HL-60 (cell line): ENCODE data around the gene CCDC144A.
A peak's percentile ranks its signal among the peaks of the same experiment; 100 is the strongest.
"Not testable (repeated sequence)": the region's sequence is repeated elsewhere in the genome, so short reads cannot be mapped to it uniquely, and the experiment has no call there.

Experiments used
- DNase-seq, 2 experiments: peaks; one replicate each; pipeline ENCODE4 v3.0.0-alpha.2; 2010 to 2020; ENCODE audit warnings: low read depth in 1 of 2, low spot score in 1 of 2
- H3K27ac ChIP-seq: fragments of 250-450 bp; sonication (Bioruptor Pico); replicated peaks from 2 replicates; pipeline ENCODE4 v1.5.1; 2020; ENCODE audit warnings: mild to moderate bottlenecking, moderate library complexity
- H3K27me3 ChIP-seq: fragments of 250-450 bp; sonication (Bioruptor Pico); 2 replicates; pipeline ENCODE4 v1.5.1; 2021; ENCODE audit warnings: mild to moderate bottlenecking, moderate library complexity; ENCODE audit not compliant: insufficient read depth, poor library complexity, severe bottlenecking
- H3K4me3 ChIP-seq: replicated peaks from 2 replicates; pipeline ENCODE4 v1.5.1; 2011; ENCODE audit warnings: mild to moderate bottlenecking, control low read depth, low read length; ENCODE audit not compliant: insufficient read depth
- GABPA ChIP-seq: IDR thresholded peaks from 2 replicates; pipeline ENCODE4 v1.6.1; 2012; ENCODE audit warnings: low read depth
- POLR2AphosphoS5 ChIP-seq: IDR thresholded peaks from 2 replicates; pipeline ENCODE4 v1.6.1; 2012; ENCODE audit warnings: low read depth
- SPI1 ChIP-seq: IDR thresholded peaks from 2 replicates; pipeline ENCODE4 v1.6.1; 2012; ENCODE audit warnings: low read depth, mild to moderate bottlenecking, borderline replicate concordance
- TF ChIP-seq, protein P1 (sequence below): IDR thresholded peaks from 2 replicates; pipeline ENCODE4 v1.6.1; 2012; ENCODE audit warnings: low read depth; ENCODE audit not compliant: insufficient replicate concordance
- TF ChIP-seq, protein P2 (sequence below): IDR thresholded peaks from one replicate; pipeline ENCODE4 v1.5.1; 2011; ENCODE audit warnings: low read length, control low read depth, inconsistent platforms; ENCODE audit not compliant: insufficient read depth

CCDC144A gene

DNA sequence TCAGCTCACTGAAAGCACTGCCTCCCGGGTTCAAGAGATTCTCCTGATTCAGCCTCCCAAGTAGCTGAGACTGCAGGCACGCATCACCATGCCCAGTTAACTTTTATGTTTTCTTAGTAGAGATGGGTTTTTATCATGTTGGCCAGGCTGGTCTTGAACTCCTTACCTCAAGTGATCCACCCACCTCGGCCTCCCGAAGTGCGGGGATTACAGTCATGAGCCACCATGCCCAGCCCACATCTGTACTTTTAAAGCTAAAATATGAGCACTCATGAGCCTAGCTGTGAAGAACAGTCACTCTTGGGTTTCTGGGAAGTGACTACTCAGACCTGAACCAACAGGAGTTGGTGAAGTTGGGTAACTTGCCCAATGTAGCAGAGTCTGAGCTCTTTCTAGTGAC lies 120.2 kb downstream of the CCDC144A start:
- not testable (repeated sequence) for DNase-seq, H3K27me3 ChIP-seq, H3K27ac ChIP-seq, H3K4me3 ChIP-seq

GRCh38 chr17:16812126-16812525 lies 122.1 kb downstream of the CCDC144A start:
- not testable (repeated sequence) for H3K27me3 ChIP-seq, H3K4me3 ChIP-seq, H3K27ac ChIP-seq, DNase-seq
- TF ChIP-seq, protein P1, sequence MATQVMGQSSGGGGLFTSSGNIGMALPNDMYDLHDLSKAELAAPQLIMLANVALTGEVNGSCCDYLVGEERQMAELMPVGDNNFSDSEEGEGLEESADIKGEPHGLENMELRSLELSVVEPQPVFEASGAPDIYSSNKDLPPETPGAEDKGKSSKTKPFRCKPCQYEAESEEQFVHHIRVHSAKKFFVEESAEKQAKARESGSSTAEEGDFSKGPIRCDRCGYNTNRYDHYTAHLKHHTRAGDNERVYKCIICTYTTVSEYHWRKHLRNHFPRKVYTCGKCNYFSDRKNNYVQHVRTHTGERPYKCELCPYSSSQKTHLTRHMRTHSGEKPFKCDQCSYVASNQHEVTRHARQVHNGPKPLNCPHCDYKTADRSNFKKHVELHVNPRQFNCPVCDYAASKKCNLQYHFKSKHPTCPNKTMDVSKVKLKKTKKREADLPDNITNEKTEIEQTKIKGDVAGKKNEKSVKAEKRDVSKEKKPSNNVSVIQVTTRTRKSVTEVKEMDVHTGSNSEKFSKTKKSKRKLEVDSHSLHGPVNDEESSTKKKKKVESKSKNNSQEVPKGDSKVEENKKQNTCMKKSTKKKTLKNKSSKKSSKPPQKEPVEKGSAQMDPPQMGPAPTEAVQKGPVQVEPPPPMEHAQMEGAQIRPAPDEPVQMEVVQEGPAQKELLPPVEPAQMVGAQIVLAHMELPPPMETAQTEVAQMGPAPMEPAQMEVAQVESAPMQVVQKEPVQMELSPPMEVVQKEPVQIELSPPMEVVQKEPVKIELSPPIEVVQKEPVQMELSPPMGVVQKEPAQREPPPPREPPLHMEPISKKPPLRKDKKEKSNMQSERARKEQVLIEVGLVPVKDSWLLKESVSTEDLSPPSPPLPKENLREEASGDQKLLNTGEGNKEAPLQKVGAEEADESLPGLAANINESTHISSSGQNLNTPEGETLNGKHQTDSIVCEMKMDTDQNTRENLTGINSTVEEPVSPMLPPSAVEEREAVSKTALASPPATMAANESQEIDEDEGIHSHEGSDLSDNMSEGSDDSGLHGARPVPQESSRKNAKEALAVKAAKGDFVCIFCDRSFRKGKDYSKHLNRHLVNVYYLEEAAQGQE, result peak; percentile 89

DNA sequence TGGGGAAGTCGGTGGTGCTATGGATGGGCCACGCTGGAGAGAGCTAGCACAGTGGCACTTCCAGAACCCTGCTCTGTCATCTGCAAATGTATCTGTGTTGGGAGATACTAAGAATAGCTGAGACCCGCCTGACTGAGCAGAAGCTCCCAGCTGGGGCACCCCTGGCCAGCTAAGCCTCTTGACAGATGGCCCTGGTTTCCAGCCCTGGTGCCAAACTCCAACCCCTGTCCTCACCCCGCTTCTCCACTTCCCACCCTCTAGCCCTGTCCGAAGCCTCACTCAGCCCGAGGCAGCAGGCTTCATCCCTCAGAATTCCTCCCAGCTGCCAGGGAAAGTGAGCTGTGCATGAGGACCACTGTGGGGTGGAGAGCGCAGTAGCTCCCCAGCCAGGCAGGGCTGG lies 124.4 kb downstream of the CCDC144A start:
- TF ChIP-seq, protein P2, sequence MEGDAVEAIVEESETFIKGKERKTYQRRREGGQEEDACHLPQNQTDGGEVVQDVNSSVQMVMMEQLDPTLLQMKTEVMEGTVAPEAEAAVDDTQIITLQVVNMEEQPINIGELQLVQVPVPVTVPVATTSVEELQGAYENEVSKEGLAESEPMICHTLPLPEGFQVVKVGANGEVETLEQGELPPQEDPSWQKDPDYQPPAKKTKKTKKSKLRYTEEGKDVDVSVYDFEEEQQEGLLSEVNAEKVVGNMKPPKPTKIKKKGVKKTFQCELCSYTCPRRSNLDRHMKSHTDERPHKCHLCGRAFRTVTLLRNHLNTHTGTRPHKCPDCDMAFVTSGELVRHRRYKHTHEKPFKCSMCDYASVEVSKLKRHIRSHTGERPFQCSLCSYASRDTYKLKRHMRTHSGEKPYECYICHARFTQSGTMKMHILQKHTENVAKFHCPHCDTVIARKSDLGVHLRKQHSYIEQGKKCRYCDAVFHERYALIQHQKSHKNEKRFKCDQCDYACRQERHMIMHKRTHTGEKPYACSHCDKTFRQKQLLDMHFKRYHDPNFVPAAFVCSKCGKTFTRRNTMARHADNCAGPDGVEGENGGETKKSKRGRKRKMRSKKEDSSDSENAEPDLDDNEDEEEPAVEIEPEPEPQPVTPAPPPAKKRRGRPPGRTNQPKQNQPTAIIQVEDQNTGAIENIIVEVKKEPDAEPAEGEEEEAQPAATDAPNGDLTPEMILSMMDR, result no peak
- TF ChIP-seq, protein P1, result no peak
- TF ChIP-seq GABPA (no peak), SPI1 (no peak), POLR2AphosphoS5 (no peak)
- no peak for DNase-seq
- H3K27ac ChIP-seq, result no peak overlapping the region
- H3K4me3 ChIP-seq, result no peak overlapping the region
- H3K27me3 ChIP-seq, result no peaks in the 10 kb centered on the region

DNA sequence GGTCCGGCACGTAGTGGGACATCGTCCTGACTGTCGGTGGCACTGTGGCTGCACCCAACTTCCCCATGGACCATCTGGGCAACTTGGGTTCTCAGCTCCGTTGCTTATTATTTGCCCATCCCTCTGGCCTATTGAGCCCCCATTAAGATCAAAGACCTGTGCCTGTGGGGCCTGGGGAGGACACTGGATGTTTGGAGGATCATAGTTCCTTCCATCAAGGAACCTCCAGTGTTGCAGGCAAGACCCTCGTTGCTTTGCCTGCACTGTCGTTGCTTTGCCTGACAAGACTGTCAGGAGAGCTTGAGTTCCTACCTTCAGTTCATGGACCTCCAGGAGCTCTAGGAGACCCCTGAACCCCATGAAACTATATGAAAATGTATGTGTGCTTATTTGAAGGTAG lies 127.2 kb downstream of the CCDC144A start:
- TF ChIP-seq, protein P2, result no peak
- TF ChIP-seq, protein P1, result no peak
- no peak for TF ChIP-seq GABPA
- no peak for TF ChIP-seq POLR2AphosphoS5
- TF ChIP-seq SPI1, result no peak
- H3K27ac ChIP-seq, result no peak overlapping the region
- no peaks in the 10 kb centered on the region for H3K27me3 ChIP-seq
- H3K4me3 ChIP-seq, result no peak overlapping the region
- DNase-seq, result no peak

DNA sequence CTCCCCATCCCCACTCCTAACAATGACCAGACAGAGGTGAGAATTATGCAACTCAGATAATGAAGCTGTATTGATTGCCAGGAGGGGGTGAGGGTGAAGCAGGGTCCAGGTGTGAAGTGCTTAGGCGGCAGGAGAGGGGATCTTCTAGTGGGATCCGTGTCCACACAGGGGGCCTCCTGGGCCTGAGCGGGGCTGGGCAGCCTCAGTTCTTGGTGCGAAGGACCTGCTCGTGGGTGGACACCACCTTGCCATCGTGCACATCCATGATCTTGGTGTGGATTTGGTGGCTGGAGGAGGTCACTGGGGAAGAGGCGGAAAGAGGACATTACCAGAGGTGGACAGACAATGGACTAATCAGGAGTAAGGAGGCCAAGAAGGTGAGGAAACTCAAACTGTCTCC lies 127.9 kb downstream of the CCDC144A start:
- H3K27ac ChIP-seq, DNase-seq, H3K27me3 ChIP-seq, H3K4me3 ChIP-seq: not testable (repeated sequence)
